HepG2 (cell line): ENCODE data around the gene TSKU. TPM values are rescaled to one million over a fixed set of nuclear protein-coding genes. Genes with fewer than 3 reads are reported as not detected.

Experiments
- ATAC-seq: fragments of 200-7000 bp; cut with Tn5 transposase; 3 replicates; pipeline ENCODE4 v1.9.1; 2020; ENCODE audit warnings: mild to moderate bottlenecking, moderate library complexity
- BruUV-seq: library from RNA; stranded (reverse); fragments of 400-500 nt; replicated peaks from 2 replicates; lab custom pipeline; 2021; lab: Mats Ljungman, UMichigan
- CTCF ChIA-PET: fragments of 300-600 bp; formaldehyde crosslinking; extraction: SDS; loops from one replicate; lab custom pipeline; 2021; ENCODE audit warnings: low total read pairs, inconsistent platforms, low intra/inter-chr PET ratio; lab: Yijun Ruan, JAX
- POLR2A ChIA-PET: fragments of 350-600 bp; sonication (Branson Sonifier 250); formaldehyde crosslinking; loops from one replicate; lab custom pipeline; 2020; ENCODE audit warnings: antibody characterized with exemption, inconsistent platforms; lab: Yijun Ruan, JAX
- DNase-seq: peaks from one replicate; pipeline ENCODE4 v3.0.0-alpha.2; 2015; ENCODE audit warnings: low spot score
- FAIRE-seq: peaks from 3 replicates; lab custom pipeline; 2011; peaks lifted over from hg19 to GRCh38; lab: Jason Lieb, UNC
- H2AFZ ChIP-seq: one replicate; pipeline ENCODE4 v1.6.1; 2011; ENCODE audit warnings: low read length, inconsistent platforms
- H3K27ac ChIP-seq: fragments of 300-600 bp; 3 replicates; pipeline ENCODE4 v1.8.0; 2011; ENCODE audit warnings: mixed run types, mild to moderate bottlenecking, mixed read lengths, low read length, inconsistent platforms; ENCODE audit not compliant: insufficient read depth; ENCODE audit errors: extremely low read length
- H3K27me3 ChIP-seq, 2 experiments: fragments of 200-600 bp in 1 of 2; 2 replicates in 1 of 2; 3 replicates in 1 of 2; pipeline versions ENCODE4 v1.6.0 to v1.8.0; 2011; ENCODE audit warnings: low read length in 2 of 2, mild to moderate bottlenecking in 2 of 2, moderate library complexity in 2 of 2, inconsistent platforms in 1 of 2; ENCODE audit not compliant: insufficient read depth in 2 of 2, control insufficient read depth in 1 of 2
- H3K36me3 ChIP-seq, 2 experiments: fragments of 200-600 bp in 1 of 2; replicated peaks in 1 of 2; 2 replicates in 1 of 2; 3 replicates in 1 of 2; pipeline versions ENCODE4 v1.5.1 to v1.8.0; 2011; ENCODE audit warnings: low read length in 2 of 2, inconsistent platforms in 1 of 2; ENCODE audit not compliant: insufficient read depth in 2 of 2, control insufficient read depth in 1 of 2
- H3K4me1 ChIP-seq: 2 replicates; pipeline ENCODE4 v1.5.1; 2012; ENCODE audit warnings: low read length, inconsistent platforms; ENCODE audit not compliant: insufficient read depth
- H3K4me2 ChIP-seq: 2 replicates; pipeline ENCODE4 v1.6.0; 2011; ENCODE audit warnings: low read depth, low read length, inconsistent platforms
- H3K4me3 ChIP-seq, 3 experiments: fragments of 200-600 bp in 1 of 3; sonication (generic), shearing (Covaris generic) in 1 of 3; replicated peaks in 1 of 3; 2 replicates each; pipeline ENCODE4 v1.5.1; 2011 to 2016; ENCODE audit warnings: low read length in 3 of 3, inconsistent platforms in 2 of 3, low read depth in 2 of 3, mild to moderate bottlenecking in 2 of 3, control low read depth in 1 of 3, mixed read lengths in 1 of 3; ENCODE audit not compliant: insufficient read depth in 1 of 3
- H3K79me2 ChIP-seq: one replicate; pipeline ENCODE4 v1.6.1; 2011; ENCODE audit warnings: low read length, inconsistent platforms; ENCODE audit not compliant: insufficient read depth
- H3K9ac ChIP-seq: 2 replicates; pipeline ENCODE4 v1.6.0; 2011; ENCODE audit warnings: mild to moderate bottlenecking, low read depth, low read length, inconsistent platforms; ENCODE audit not compliant: insufficient read depth
- H3K9me3 ChIP-seq: 2 replicates; pipeline ENCODE4 v1.5.1; 2012; ENCODE audit warnings: mild to moderate bottlenecking, low read length
- H4K20me1 ChIP-seq: 2 replicates; pipeline ENCODE4 v1.6.0; 2011; ENCODE audit warnings: inconsistent platforms, mild to moderate bottlenecking, low read length, moderate library complexity; ENCODE audit not compliant: insufficient read depth
- HNF4G ChIP-seq, 2 experiments: sonication (generic) in 1 of 2; formaldehyde crosslinking in 1 of 2; IDR thresholded peaks; 2 replicates each; pipeline versions ENCODE4 v1.4.0 to v1.6.1; 2011 to 2020; ENCODE audit warnings: borderline replicate concordance in 2 of 2, low read depth in 2 of 2, mild to moderate bottlenecking in 2 of 2, low read length in 1 of 2, missing genetic modification reagents in 1 of 2, moderate library complexity in 1 of 2
- KMT2A ChIP-seq: sonication (generic); formaldehyde crosslinking; IDR thresholded peaks from 2 replicates; pipeline ENCODE4 v1.4.0; 2020; ENCODE audit warnings: missing genetic modification reagents
- MLLT10 ChIP-seq: sonication (generic); formaldehyde crosslinking; IDR thresholded peaks from 2 replicates; pipeline ENCODE4 v1.4.0; 2020; ENCODE audit warnings: missing genetic modification reagents
- POLR2A ChIP-seq, 2 experiments: IDR thresholded peaks; 2 replicates each; pipeline ENCODE4 v1.6.1; 2011; ENCODE audit warnings: low read depth in 2 of 2, low read length in 2 of 2, mild to moderate bottlenecking in 1 of 2, moderate library complexity in 1 of 2; ENCODE audit not compliant: insufficient read depth in 1 of 2
- SAFB2 ChIP-seq: sonication (generic); formaldehyde crosslinking; IDR thresholded peaks from 2 replicates; pipeline ENCODE4 v1.5.1; 2020; ENCODE audit warnings: missing genetic modification reagents, low read depth, mild to moderate bottlenecking, borderline replicate concordance
- SIN3A ChIP-seq: IDR thresholded peaks from 2 replicates; pipeline ENCODE4 v1.6.1; 2011; ENCODE audit warnings: low read depth, mild to moderate bottlenecking, control low read depth, low read length, borderline replicate concordance
- ZEB1 ChIP-seq: IDR thresholded peaks from 2 replicates; pipeline ENCODE4 v1.6.1; 2012; ENCODE audit warnings: mild to moderate bottlenecking, low read depth, inconsistent platforms; ENCODE audit not compliant: insufficient replicate concordance
- ZFP36 ChIP-seq: fragments of 150-350 bp; IDR thresholded peaks from 2 replicates; pipeline ENCODE4 v1.6.1; 2018; ENCODE audit warnings: borderline replicate concordance, low read length, low read depth; ENCODE audit not compliant: partially characterized antibody
- ZFP62 ChIP-seq: sonication (generic); formaldehyde crosslinking; IDR thresholded peaks from 2 replicates; pipeline ENCODE4 v1.4.0; 2020; ENCODE audit warnings: missing genetic modification reagents
- ZFX ChIP-seq: sonication (generic); formaldehyde crosslinking; IDR thresholded peaks from 2 replicates; pipeline ENCODE4 v1.4.0; 2020; ENCODE audit warnings: mild to moderate bottlenecking, low read depth, missing genetic modification reagents, moderate library complexity
- ZNF121 ChIP-seq: sonication (generic); formaldehyde crosslinking; IDR thresholded peaks from 2 replicates; pipeline ENCODE4 v1.5.0; 2020; ENCODE audit warnings: mild to moderate bottlenecking, missing genetic modification reagents
- ZNF230 ChIP-seq: sonication (generic); formaldehyde crosslinking; IDR thresholded peaks from 2 replicates; pipeline ENCODE4 v1.4.0; 2020; ENCODE audit warnings: mild to moderate bottlenecking, missing genetic modification reagents
- ZNF333 ChIP-seq: sonication (generic); formaldehyde crosslinking; IDR thresholded peaks from 2 replicates; pipeline ENCODE4 v1.4.0; 2020; ENCODE audit warnings: mild to moderate bottlenecking, missing genetic modification reagents, borderline replicate concordance
- ZNF678 ChIP-seq: sonication (generic); formaldehyde crosslinking; IDR thresholded peaks from 2 replicates; pipeline ENCODE4 v1.4.0; 2020; ENCODE audit warnings: mild to moderate bottlenecking, missing genetic modification reagents
- ZSCAN29 ChIP-seq: sonication (generic); formaldehyde crosslinking; conservative IDR thresholded peaks from 2 replicates; pipeline ENCODE4 v1.4.0; 2020; ENCODE audit warnings: mild to moderate bottlenecking, missing genetic modification reagents
- WGBS: methylation state at CpG from one replicate; pipeline ENCODE4 v1.1.6; 2017; ENCODE audit warnings: low lambda C conversion rate; 5-methylcytosine and 5-hydroxymethylcytosine counted together
- in situ Hi-C: cut with HindIII; loops from 2 replicates; pipeline ENCODE4 v1.10.0; 2017; ENCODE audit warnings: low pct_unique_long_range_greater_than_20kb; ENCODE audit not compliant: extremely low pct_ligation_motif_present
- intact Hi-C: fragments of 100-400 bp; cut with micrococcal nuclease; formaldehyde crosslinking; loops from one replicate; pipeline ENCODE4 v1.10.0; 2022; ENCODE audit not compliant: unreplicated experiment
- polyA plus RNA-seq, 8 experiments: library from polyadenylated mRNA; depleted of rRNA in 3 of 8; stranded (reverse) in 7 of 8; unstranded in 1 of 8; fragments of >200 nt; fragmentation: Illumina TruSeq in 4 of 8; extraction: Trizol in 4 of 8; gene quantifications; 2 replicates each; pipeline versions ENCODE4 v1.2.1 to v1.2.3, GENCODE V29; 2011 to 2016; ENCODE audit warnings: low read depth in 4 of 8, missing spikeins in 1 of 8, mixed read lengths in 1 of 8; ENCODE audit not compliant: insufficient read depth in 1 of 8
- total RNA-seq, 5 experiments: library from RNA; depleted of rRNA; stranded (reverse); fragments of >200 nt; fragmentation: Illumina TruSeq; extraction: Trizol; gene quantifications; 2 replicates each; pipeline ENCODE4 v1.2.3, GENCODE V29; 2016; ENCODE audit warnings: low read depth in 1 of 5
- TF ChIP-seq, protein P1 (sequence below): sonication (generic); formaldehyde crosslinking; IDR thresholded peaks from 2 replicates; pipeline ENCODE4 v1.5.0; 2020; ENCODE audit warnings: mild to moderate bottlenecking, missing genetic modification reagents, moderate library complexity
- TF ChIP-seq, protein P2 (sequence below): sonication (generic); formaldehyde crosslinking; IDR thresholded peaks from 2 replicates; pipeline ENCODE4 v1.4.0; 2020; ENCODE audit warnings: missing genetic modification reagents

TSKU gene
- total and polyA plus RNA-seq, 2 of the 13 experiments (the other 11 are each of a cell fraction or from before 2014, with no cell fraction given): 20.3 to 21.4 TPM

GRCh38 chr11:76781046-76781801, 1.9 kb upstream of the TSKU start (continued):
- TF ChIP-seq, protein P1, sequence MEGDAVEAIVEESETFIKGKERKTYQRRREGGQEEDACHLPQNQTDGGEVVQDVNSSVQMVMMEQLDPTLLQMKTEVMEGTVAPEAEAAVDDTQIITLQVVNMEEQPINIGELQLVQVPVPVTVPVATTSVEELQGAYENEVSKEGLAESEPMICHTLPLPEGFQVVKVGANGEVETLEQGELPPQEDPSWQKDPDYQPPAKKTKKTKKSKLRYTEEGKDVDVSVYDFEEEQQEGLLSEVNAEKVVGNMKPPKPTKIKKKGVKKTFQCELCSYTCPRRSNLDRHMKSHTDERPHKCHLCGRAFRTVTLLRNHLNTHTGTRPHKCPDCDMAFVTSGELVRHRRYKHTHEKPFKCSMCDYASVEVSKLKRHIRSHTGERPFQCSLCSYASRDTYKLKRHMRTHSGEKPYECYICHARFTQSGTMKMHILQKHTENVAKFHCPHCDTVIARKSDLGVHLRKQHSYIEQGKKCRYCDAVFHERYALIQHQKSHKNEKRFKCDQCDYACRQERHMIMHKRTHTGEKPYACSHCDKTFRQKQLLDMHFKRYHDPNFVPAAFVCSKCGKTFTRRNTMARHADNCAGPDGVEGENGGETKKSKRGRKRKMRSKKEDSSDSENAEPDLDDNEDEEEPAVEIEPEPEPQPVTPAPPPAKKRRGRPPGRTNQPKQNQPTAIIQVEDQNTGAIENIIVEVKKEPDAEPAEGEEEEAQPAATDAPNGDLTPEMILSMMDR: peak; percentile 61
- TF ChIP-seq, all 625 proteins: peak for 111

- BruUV-seq: no TSS peak
- Histone ChIP-seq H3K4me3 (peak overlapping the region; percentile 88 to 97 (median 92)), H3K9ac (peak overlapping the region; percentile 78), H3K4me2 (peak overlapping the region; percentile 92), H3K36me3 (no peaks in the 10 kb centered on the region), H2AFZ (no peak overlapping the region), H3K79me2 (peaks cover 38% of the 10 kb centered on the region), H3K27ac (peak overlapping the region; percentile 86), H4K20me1 (peaks cover 16% of the 10 kb centered on the region), H3K9me3 (0 out of 2 replicates have a peak, but pooled peaks cover under 1% of the 10 kb centered on the region), H3K4me1 (peaks cover 62% of the 10 kb centered on the region), H3K27me3 (no peaks in the 10 kb centered on the region)
- in situ Hi-C loops: no loop called here
- 3% methylated on average over 5 of the region's 5 CpGs for WGBS
- CTCF ChIA-PET: no interaction called here
- DNase-seq (peak; percentile 25), ATAC-seq (peak; percentile 3), FAIRE-seq (no peak)
- POLR2A ChIA-PET: interaction anchor here (0.7 to 3.1 kb wide), 12 partner anchors 8 to 47 kb away, joined by 3 to 100 read pairs (median 6); no protein-coding TSS in a partner anchor
- intact Hi-C loops: loop anchor here (2.0 to 10.0 kb wide), 2 partner anchors 15 to 967 kb away; partner anchors contain the start of gene UVRAG
- no peak for TF ChIP-seq ZNF230
- peak; percentile 5; the same call in 1 of the 2 replicates for TF ChIP-seq ZFX
- TF ChIP-seq ZEB1: peak; percentile 7
- TF ChIP-seq, protein P2, sequence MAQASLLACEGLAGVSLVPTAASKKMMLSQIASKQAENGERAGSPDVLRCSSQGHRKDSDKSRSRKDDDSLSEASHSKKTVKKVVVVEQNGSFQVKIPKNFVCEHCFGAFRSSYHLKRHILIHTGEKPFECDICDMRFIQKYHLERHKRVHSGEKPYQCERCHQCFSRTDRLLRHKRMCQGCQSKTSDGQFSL (CRISPR knock-in tag): no peak
- no peak for TF ChIP-seq ZNF333 (CRISPR knock-in tag)
- TF ChIP-seq ZNF678: no peak
- no peak for TF ChIP-seq ZSCAN29 (CRISPR knock-in tag)
- peak; percentile 43; the same call in 1 of the 2 replicates for TF ChIP-seq SAFB2 (CRISPR knock-in tag)
- TF ChIP-seq SIN3A: peak; percentile 27; the same call in 1 of the 2 replicates
- TF ChIP-seq MLLT10 (CRISPR knock-in tag): no peak
- TF ChIP-seq KMT2A (CRISPR knock-in tag): 0 out of 2 replicates have a peak, but pooled peaks have one; percentile 12
- TF ChIP-seq HNF4G (IDR thresholded peaks at IDR 0.05; ENCODE audit: borderline replicate concordance, low read depth, low read length): 0 out of 2 replicates have a peak, but pooled peaks have one; percentile 6
- TF ChIP-seq HNF4G (CRISPR knock-in tag; IDR thresholded peaks at IDR 0.05; ENCODE audit: borderline replicate concordance, low read depth): no peak
- no peak for TF ChIP-seq ZNF121
- TF ChIP-seq ZFP36: no peak
- no peak for TF ChIP-seq ZFP62
- TF ChIP-seq POLR2A (IDR thresholded peaks at IDR 0.05; ENCODE audit: insufficient read depth in 1 of 2, low read depth in 2 of 2, low read length in 2 of 2): peak in 1 of 2 experiments; percentile 57; a peak in 2 of 4 replicates
Observed at GRCh38 chr11:76781807-76782530, 1.2 kb upstream of the TSKU start.
